DOHH2 (cell line): ENCODE results near the gene ATP13A2.

Experiments used
- H3F3A ChIP-seq: fragments of 200-600 bp; sonication (generic), shearing (Covaris generic); 2 replicates; pipeline ENCODE4 v1.6.0; 2016; ENCODE audit warnings: antibody characterized with exemption, mild to moderate bottlenecking; ENCODE audit not compliant: control insufficient read depth, insufficient read depth
- H3K27ac ChIP-seq: fragments of 200-600 bp; sonication (generic); 2 replicates; pipeline ENCODE4 v1.5.1; 2014; ENCODE audit warnings: low read depth, mild to moderate bottlenecking, low read length, moderate library complexity
- H3K27me3 ChIP-seq: fragments of 200-600 bp; sonication (generic); 2 replicates; pipeline ENCODE4 v1.6.1; 2014; ENCODE audit warnings: mild to moderate bottlenecking, low read length, mixed read lengths; ENCODE audit not compliant: control insufficient read depth
- H3K36me3 ChIP-seq: fragments of 200-600 bp; sonication (generic); 2 replicates; pipeline ENCODE4 v1.6.1; 2014; ENCODE audit warnings: mild to moderate bottlenecking, low read length, moderate library complexity, mixed read lengths; ENCODE audit not compliant: control insufficient read depth
- H3K4me1 ChIP-seq: fragments of 200-600 bp; sonication (generic); 2 replicates; pipeline ENCODE4 v1.6.1; 2014; ENCODE audit warnings: mild to moderate bottlenecking, low read length, mixed read lengths; ENCODE audit not compliant: control insufficient read depth
- H3K4me2 ChIP-seq: fragments of 200-600 bp; sonication (generic); 2 replicates; pipeline ENCODE4 v1.6.0; 2014; ENCODE audit warnings: mild to moderate bottlenecking, low read length, moderate library complexity
- H3K4me3 ChIP-seq: fragments of 200-600 bp; sonication (generic); 2 replicates; pipeline ENCODE4 v1.5.1; 2014; ENCODE audit warnings: mild to moderate bottlenecking, low read length, mixed read lengths
- H3K79me2 ChIP-seq: fragments of 200-600 bp; sonication (generic); 2 replicates; pipeline ENCODE4 v1.6.1; 2014; ENCODE audit warnings: mild to moderate bottlenecking, low read length, mixed read lengths; ENCODE audit not compliant: control insufficient read depth
- H3K9me2 ChIP-seq: fragments of 200-600 bp; sonication (generic); replicated peaks from 2 replicates; pipeline ENCODE4 v1.6.1; 2014; ENCODE audit warnings: mild to moderate bottlenecking, low read length, mixed read lengths; ENCODE audit not compliant: control insufficient read depth
- H3K9me3 ChIP-seq: fragments of 200-600 bp; sonication (generic); 2 replicates; pipeline ENCODE4 v1.6.1; 2014; ENCODE audit warnings: antibody characterized with exemption, low read length, mixed read lengths; ENCODE audit not compliant: control insufficient read depth, insufficient read depth
- H4K20me1 ChIP-seq: fragments of 200-600 bp; sonication (generic); 2 replicates; pipeline ENCODE4 v1.6.0; 2014; ENCODE audit warnings: low read depth, mild to moderate bottlenecking, antibody characterized with exemption, low read length, moderate library complexity; ENCODE audit not compliant: control insufficient read depth, insufficient read depth
- CTCF ChIP-seq: fragments of 200-600 bp; sonication (generic); IDR thresholded peaks from one replicate; pipeline ENCODE4 v1.5.1; 2014; ENCODE audit warnings: antibody characterized with exemption, mild to moderate bottlenecking, low read depth, low read length; ENCODE audit not compliant: poor library complexity, severe bottlenecking
- EZH2phosphoT487 ChIP-seq: fragments of 200-600 bp; sonication (generic); IDR thresholded peaks from 2 replicates; pipeline ENCODE4 v1.6.1; 2017; ENCODE audit warnings: borderline replicate concordance, mild to moderate bottlenecking, antibody characterized with exemption, low read length, moderate library complexity, mixed read lengths

Gene ATP13A2

DNA sequence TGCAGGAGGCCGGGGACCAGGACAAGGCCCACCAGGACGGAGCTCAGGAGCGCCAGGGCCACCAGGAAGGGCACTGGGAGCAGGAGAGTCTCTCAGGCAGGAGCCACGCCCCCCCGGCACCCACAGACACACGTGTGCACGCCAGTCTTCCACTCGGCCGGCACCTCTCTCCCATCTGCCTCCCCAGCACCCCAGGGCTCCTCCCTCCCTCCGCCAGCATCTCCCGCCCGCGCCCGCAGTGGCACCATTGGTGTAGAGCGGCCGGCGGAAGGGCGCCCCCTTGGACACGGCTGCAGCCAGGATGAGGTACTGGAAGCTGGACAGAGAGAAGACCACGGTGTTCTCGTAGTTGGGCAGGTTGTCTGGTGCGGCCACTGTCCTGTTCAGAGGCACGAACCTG is 25.2 kb downstream of the ATP13A2 start:
- Histone ChIP-seq H4K20me1 (no peaks in the 10 kb centered on the region), H3K36me3 (no peaks in the 10 kb centered on the region), H3K79me2 (no peaks in the 10 kb centered on the region), H3K4me2 (no peak overlapping the region), H3F3A (no peaks in the 10 kb centered on the region), H3K4me1 (no peaks in the 10 kb centered on the region), H3K27me3 (peaks cover under 1% of the 10 kb centered on the region; the same call in 1 of the 2 replicates), H3K9me3 (no peaks in the 10 kb centered on the region), H3K9me2 (no peaks in the 10 kb centered on the region), H3K4me3 (no peak overlapping the region), H3K27ac (no peak overlapping the region)
- TF ChIP-seq CTCF = no peak
- TF ChIP-seq EZH2phosphoT487 = no peak

- H4K20me1 ChIP-seq = no peaks in the 10 kb centered on the region
These were observed 25.6 kb downstream of the ATP13A2 start for GRCh38 chr1:16986113-16986512.

DNA sequence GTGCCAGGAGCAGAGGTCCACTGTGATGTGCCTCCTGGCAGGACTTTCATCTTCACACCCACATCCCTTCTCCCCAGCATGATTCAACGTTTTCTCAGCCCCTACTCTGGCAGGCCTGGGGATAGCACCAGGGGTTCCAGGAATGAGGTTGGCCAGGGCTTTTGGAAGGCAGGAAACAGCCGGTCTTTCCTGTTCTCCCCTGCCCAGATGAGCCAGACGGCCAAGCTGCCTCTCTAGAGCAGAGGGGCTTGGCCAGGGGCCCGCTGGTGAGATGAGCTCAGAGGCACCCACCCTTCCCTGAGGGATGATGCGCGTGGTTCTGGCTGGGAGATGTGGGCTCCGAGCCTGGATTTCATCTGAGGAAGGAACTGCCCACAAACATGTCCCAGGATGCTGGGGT is 27.0 kb downstream of the ATP13A2 start:
- H3K9me3 ChIP-seq = no peaks in the 10 kb centered on the region
- no peaks in the 10 kb centered on the region for H3K4me1 ChIP-seq
- no peaks in the 10 kb centered on the region for H4K20me1 ChIP-seq
- TF ChIP-seq EZH2phosphoT487 (no peak), CTCF (no peak)
- H3K4me2 ChIP-seq = no peak overlapping the region
- H3K36me3 ChIP-seq = no peaks in the 10 kb centered on the region
- H3F3A ChIP-seq = no peaks in the 10 kb centered on the region
- H3K4me3 ChIP-seq = no peak overlapping the region
- no peaks in the 10 kb centered on the region for H3K9me2 ChIP-seq
- H3K27ac ChIP-seq = no peak overlapping the region
- no peaks in the 10 kb centered on the region for H3K79me2 ChIP-seq
- peaks cover 14% of the 10 kb centered on the region for H3K27me3 ChIP-seq

More at GRCh38 chr1:16986113-16986512, 25.6 kb downstream of the ATP13A2 start:
- H3K36me3 ChIP-seq = no peaks in the 10 kb centered on the region
- H3K4me3 ChIP-seq = no peak overlapping the region
- peaks cover 5% of the 10 kb centered on the region; the same call in 1 of the 2 replicates for H3K27me3 ChIP-seq
- H3K79me2 ChIP-seq = no peaks in the 10 kb centered on the region
- no peak overlapping the region for H3K27ac ChIP-seq
- H3K9me2 ChIP-seq = no peaks in the 10 kb centered on the region
- no peaks in the 10 kb centered on the region for H3K4me1 ChIP-seq
- TF ChIP-seq CTCF (no peak), EZH2phosphoT487 (no peak)
- H3K9me3 ChIP-seq = no peaks in the 10 kb centered on the region
- no peaks in the 10 kb centered on the region for H3F3A ChIP-seq
- H3K4me2 ChIP-seq = no peak overlapping the region

GRCh38 chr1:16983649-16984048 is 28.1 kb downstream of the ATP13A2 start:
- H3K79me2 ChIP-seq = no peaks in the 10 kb centered on the region
- TF ChIP-seq CTCF (no peak), EZH2phosphoT487 (no peak)
- H3K4me3 ChIP-seq = no peak overlapping the region
- no peak overlapping the region for H3K27ac ChIP-seq
- H3F3A ChIP-seq = no peaks in the 10 kb centered on the region
- no peaks in the 10 kb centered on the region for H3K9me2 ChIP-seq
- no peaks in the 10 kb centered on the region for H3K4me1 ChIP-seq
- no peak overlapping the region for H3K4me2 ChIP-seq
- H3K27me3 ChIP-seq = peaks cover 22% of the 10 kb centered on the region
- no peaks in the 10 kb centered on the region for H4K20me1 ChIP-seq
- no peaks in the 10 kb centered on the region for H3K36me3 ChIP-seq
- H3K9me3 ChIP-seq = no peaks in the 10 kb centered on the region
